ENCODE measurements around the gene USP54.
"Not testable (repeated sequence)": the region's sequence is repeated elsewhere in the genome, so short reads cannot be mapped to it uniquely, and the experiment has no call there.

Gene USP54

GRCh38 chr10:73576890-73577591 is 14.1 kb downstream of the USP54 start:
- Mint-ChIP-seq H3K4me1 (ENCODE audit: low read depth) (no peaks in the 10 kb centered on the region), H3K36me3 (ENCODE audit: low read depth) (no peaks in the 10 kb centered on the region), H3K27ac (no peak overlapping the region), H3K27me3 (ENCODE audit: low read depth) (peaks cover 8% of the 10 kb centered on the region), H3K9me3 (no peaks in the 10 kb centered on the region), H3K4me3 (no peak overlapping the region)
- DNase-seq (ENCODE audit: low spot score): no peak

- DNase-seq (ENCODE audit: low spot score): no peak
- H3K27me3 Mint-ChIP-seq (ENCODE audit: low read depth): peaks cover 8% of the 10 kb centered on the region
- H3K27ac Mint-ChIP-seq: no peak overlapping the region
- H3K4me3 Mint-ChIP-seq: no peak overlapping the region
- H3K4me1 Mint-ChIP-seq (ENCODE audit: low read depth): no peaks in the 10 kb centered on the region
- no peaks in the 10 kb centered on the region for H3K9me3 Mint-ChIP-seq
- no peaks in the 10 kb centered on the region for H3K36me3 Mint-ChIP-seq (ENCODE audit: low read depth)
Measured at GRCh38 chr10:73576178-73576889, 14.8 kb downstream of the USP54 start.

- not testable (repeated sequence) for H3K4me3 Mint-ChIP-seq; H3K9me3 Mint-ChIP-seq; H3K27ac Mint-ChIP-seq; H3K36me3 Mint-ChIP-seq (ENCODE audit: low read depth); H3K4me1 Mint-ChIP-seq (ENCODE audit: low read depth); DNase-seq (ENCODE audit: low spot score); H3K27me3 Mint-ChIP-seq (ENCODE audit: low read depth)
Measured at GRCh38 chr10:73567025-73567424, 24.1 kb downstream of the USP54 start.

GRCh38 chr10:73561192-73561591 is 29.9 kb downstream of the USP54 start:
- H3K27me3 Mint-ChIP-seq (ENCODE audit: low read depth): no peaks in the 10 kb centered on the region
- no peak overlapping the region for H3K27ac Mint-ChIP-seq
- H3K4me1 Mint-ChIP-seq (ENCODE audit: low read depth): no peaks in the 10 kb centered on the region
- H3K4me3 Mint-ChIP-seq: no peak overlapping the region
- no peak for DNase-seq (ENCODE audit: low spot score)
- H3K9me3 Mint-ChIP-seq: no peaks in the 10 kb centered on the region
- H3K36me3 Mint-ChIP-seq (ENCODE audit: low read depth): no peaks in the 10 kb centered on the region

- H3K27ac Mint-ChIP-seq: no peak overlapping the region
- H3K4me1 Mint-ChIP-seq (ENCODE audit: low read depth): no peaks in the 10 kb centered on the region
- peaks cover 9% of the 10 kb centered on the region for H3K27me3 Mint-ChIP-seq (ENCODE audit: low read depth)
- no peaks in the 10 kb centered on the region for H3K36me3 Mint-ChIP-seq (ENCODE audit: low read depth)
- no peaks in the 10 kb centered on the region for H3K9me3 Mint-ChIP-seq
- no peak for DNase-seq (ENCODE audit: low spot score)
- H3K4me3 Mint-ChIP-seq: no peak overlapping the region
Measured at GRCh38 chr10:73559590-73559989, 31.6 kb downstream of the USP54 start.

GRCh38 chr10:73556855-73557254 is 34.3 kb downstream of the USP54 start:
- no peak for DNase-seq (ENCODE audit: low spot score)
- Mint-ChIP-seq H3K9me3 (no peaks in the 10 kb centered on the region), H3K4me1 (ENCODE audit: low read depth) (no peaks in the 10 kb centered on the region), H3K4me3 (no peak overlapping the region), H3K27ac (no peak overlapping the region), H3K27me3 (ENCODE audit: low read depth) (peaks cover 18% of the 10 kb centered on the region), H3K36me3 (ENCODE audit: low read depth) (no peaks in the 10 kb centered on the region)

GRCh38 chr10:73554721-73555120 is 36.4 kb downstream of the USP54 start:
- no peaks in the 10 kb centered on the region for H3K4me1 Mint-ChIP-seq (ENCODE audit: low read depth)
- no peak overlapping the region for H3K27ac Mint-ChIP-seq
- H3K36me3 Mint-ChIP-seq (ENCODE audit: low read depth): no peaks in the 10 kb centered on the region

GRCh38 chr10:73553761-73554160 is 37.4 kb downstream of the USP54 start:
- Mint-ChIP-seq H3K27me3 (ENCODE audit: low read depth) (peaks cover 18% of the 10 kb centered on the region), H3K4me1 (ENCODE audit: low read depth) (no peaks in the 10 kb centered on the region), H3K4me3 (no peak overlapping the region), H3K9me3 (no peaks in the 10 kb centered on the region), H3K27ac (no peak overlapping the region), H3K36me3 (ENCODE audit: low read depth) (no peaks in the 10 kb centered on the region)
- DNase-seq (ENCODE audit: low spot score): no peak

More at GRCh38 chr10:73554721-73555120, 36.4 kb downstream of the USP54 start:
- no peak overlapping the region for H3K4me3 Mint-ChIP-seq
- no peak for DNase-seq (ENCODE audit: low spot score)
- no peaks in the 10 kb centered on the region for H3K9me3 Mint-ChIP-seq
- H3K27me3 Mint-ChIP-seq (ENCODE audit: low read depth): peaks cover 18% of the 10 kb centered on the region

GRCh38 chr10:73552819-73553715 is 38.1 kb downstream of the USP54 start:
- Mint-ChIP-seq H3K27me3 (ENCODE audit: low read depth) (peaks cover 18% of the 10 kb centered on the region), H3K4me1 (ENCODE audit: low read depth) (no peaks in the 10 kb centered on the region), H3K36me3 (ENCODE audit: low read depth) (no peaks in the 10 kb centered on the region), H3K27ac (no peak overlapping the region), H3K4me3 (no peak overlapping the region), H3K9me3 (no peaks in the 10 kb centered on the region)
- no peak for DNase-seq (ENCODE audit: low spot score)

- H3K4me3 Mint-ChIP-seq: no peak overlapping the region
- H3K27me3 Mint-ChIP-seq (ENCODE audit: low read depth): peaks cover 18% of the 10 kb centered on the region
- no peak overlapping the region for H3K27ac Mint-ChIP-seq
- H3K36me3 Mint-ChIP-seq (ENCODE audit: low read depth): no peaks in the 10 kb centered on the region
- DNase-seq (ENCODE audit: low spot score): no peak
- no peaks in the 10 kb centered on the region for H3K9me3 Mint-ChIP-seq
- H3K4me1 Mint-ChIP-seq (ENCODE audit: low read depth): no peaks in the 10 kb centered on the region
Measured at GRCh38 chr10:73551515-73551914, 39.6 kb downstream of the USP54 start.

GRCh38 chr10:73545357-73545756 is 45.8 kb downstream of the USP54 start:
- DNase-seq (ENCODE audit: low spot score): no peak
- Mint-ChIP-seq H3K36me3 (ENCODE audit: low read depth) (no peaks in the 10 kb centered on the region), H3K27ac (no peak overlapping the region), H3K27me3 (ENCODE audit: low read depth) (peaks cover 10% of the 10 kb centered on the region), H3K4me1 (ENCODE audit: low read depth) (no peaks in the 10 kb centered on the region), H3K9me3 (no peaks in the 10 kb centered on the region), H3K4me3 (no peak overlapping the region)

- Mint-ChIP-seq H3K4me3 (no peak overlapping the region), H3K9me3 (no peaks in the 10 kb centered on the region), H3K27me3 (ENCODE audit: low read depth) (peaks cover 22% of the 10 kb centered on the region), H3K36me3 (ENCODE audit: low read depth) (no peaks in the 10 kb centered on the region), H3K27ac (no peak overlapping the region), H3K4me1 (ENCODE audit: low read depth) (peaks cover 15% of the 10 kb centered on the region)
- no peak for DNase-seq (ENCODE audit: low spot score)
Measured at GRCh38 chr10:73537709-73538108, 53.4 kb downstream of the USP54 start.

GRCh38 chr10:73537288-73537687 is 53.9 kb downstream of the USP54 start:
- Mint-ChIP-seq H3K27me3 (ENCODE audit: low read depth) (peaks cover 22% of the 10 kb centered on the region), H3K4me3 (peak overlapping the region; percentile 33), H3K36me3 (ENCODE audit: low read depth) (no peaks in the 10 kb centered on the region), H3K4me1 (ENCODE audit: low read depth) (peaks cover 15% of the 10 kb centered on the region), H3K9me3 (no peaks in the 10 kb centered on the region), H3K27ac (no peak overlapping the region)
- no peak for DNase-seq (ENCODE audit: low spot score)

GRCh38 chr10:73534857-73535256 is 56.3 kb downstream of the USP54 start:
- Mint-ChIP-seq H3K9me3 (no peaks in the 10 kb centered on the region), H3K27me3 (ENCODE audit: low read depth) (peaks cover 12% of the 10 kb centered on the region), H3K4me1 (ENCODE audit: low read depth) (peaks cover 15% of the 10 kb centered on the region), H3K27ac (no peak overlapping the region), H3K36me3 (ENCODE audit: low read depth) (no peaks in the 10 kb centered on the region), H3K4me3 (no peak overlapping the region)
- no peak for DNase-seq (ENCODE audit: low spot score)

Measured in T-helper 2 cell treated with Interferon-gamma antibody and Interleukin-4, amounts not matched to agents 5 μg/mL and 100 μg/mL, for 36 hours (primary cell).